Stimulated activated CD8-positive, alpha-beta memory T cell treated with anti-CD3 and anti-CD28 coated beads, Interleukin-4, amount 100 ng/mL, for 48 hours (primary cell): ENCODE measurements around the gene PSMB11.

Source experiments
- DNase-seq: peaks from one replicate; pipeline ENCODE4 v3.0.0-alpha.2; 2020

The PSMB11 gene

DNA sequence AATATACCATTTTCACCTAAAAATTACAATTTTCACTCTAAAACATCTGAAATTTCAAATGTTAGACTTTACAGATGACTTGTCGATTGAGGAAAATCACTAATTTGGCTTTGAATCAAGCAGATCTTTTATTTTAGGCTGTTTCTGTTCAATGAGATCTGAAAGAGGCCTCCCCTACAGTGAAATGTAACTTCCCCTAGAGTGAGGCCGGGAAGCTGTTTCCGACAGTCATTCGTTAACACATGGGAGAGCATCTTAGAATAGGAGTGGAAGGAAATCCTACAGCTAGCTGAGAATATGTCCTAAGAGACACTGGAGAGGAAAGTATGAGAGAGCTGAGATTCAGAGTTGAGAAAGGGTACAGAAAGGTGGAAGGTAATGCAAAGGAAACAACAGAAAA is 26.4 kb upstream of the PSMB11 start:
- no peak for DNase-seq

DNA sequence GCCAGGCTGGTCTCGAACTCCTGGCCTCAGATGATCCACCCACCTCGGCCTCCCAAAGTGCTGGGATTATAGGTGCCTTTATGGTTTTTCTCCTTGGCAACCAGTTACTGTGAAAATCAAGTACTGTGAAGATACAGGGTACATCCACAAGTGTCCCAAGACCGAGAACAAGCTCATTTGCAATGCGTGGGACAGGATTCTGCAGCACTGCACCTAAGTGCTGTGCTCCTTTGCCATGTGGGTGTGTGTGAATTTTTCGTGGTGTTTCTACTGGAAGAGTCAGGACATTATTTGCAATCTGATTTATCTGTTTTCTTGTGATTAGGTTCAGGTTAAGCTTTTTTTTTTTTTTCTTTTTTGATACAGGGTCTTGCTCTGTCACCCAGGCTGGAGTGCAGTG is 24.9 kb upstream of the PSMB11 start:
- DNase-seq: no peak

DNA sequence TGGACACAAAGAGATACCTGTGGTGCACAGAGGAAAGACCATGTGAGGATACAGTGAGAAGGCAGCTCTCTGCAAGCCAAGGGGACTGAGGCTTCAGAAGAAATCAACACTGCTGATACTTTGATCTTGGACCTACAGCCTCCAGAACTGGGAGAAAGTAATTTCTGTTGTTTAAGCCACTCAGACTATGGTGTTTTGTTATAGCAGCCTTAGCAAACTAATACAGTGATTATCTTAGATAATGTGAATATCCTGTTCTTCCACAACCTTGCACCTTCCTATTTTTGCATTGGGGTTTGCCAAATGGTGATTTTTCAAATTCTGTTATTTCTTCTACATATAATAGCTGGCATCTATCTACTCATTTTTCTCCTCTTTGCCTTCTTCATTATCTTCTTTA is 23.9 kb upstream of the PSMB11 start:
- no peak for DNase-seq

DNA sequence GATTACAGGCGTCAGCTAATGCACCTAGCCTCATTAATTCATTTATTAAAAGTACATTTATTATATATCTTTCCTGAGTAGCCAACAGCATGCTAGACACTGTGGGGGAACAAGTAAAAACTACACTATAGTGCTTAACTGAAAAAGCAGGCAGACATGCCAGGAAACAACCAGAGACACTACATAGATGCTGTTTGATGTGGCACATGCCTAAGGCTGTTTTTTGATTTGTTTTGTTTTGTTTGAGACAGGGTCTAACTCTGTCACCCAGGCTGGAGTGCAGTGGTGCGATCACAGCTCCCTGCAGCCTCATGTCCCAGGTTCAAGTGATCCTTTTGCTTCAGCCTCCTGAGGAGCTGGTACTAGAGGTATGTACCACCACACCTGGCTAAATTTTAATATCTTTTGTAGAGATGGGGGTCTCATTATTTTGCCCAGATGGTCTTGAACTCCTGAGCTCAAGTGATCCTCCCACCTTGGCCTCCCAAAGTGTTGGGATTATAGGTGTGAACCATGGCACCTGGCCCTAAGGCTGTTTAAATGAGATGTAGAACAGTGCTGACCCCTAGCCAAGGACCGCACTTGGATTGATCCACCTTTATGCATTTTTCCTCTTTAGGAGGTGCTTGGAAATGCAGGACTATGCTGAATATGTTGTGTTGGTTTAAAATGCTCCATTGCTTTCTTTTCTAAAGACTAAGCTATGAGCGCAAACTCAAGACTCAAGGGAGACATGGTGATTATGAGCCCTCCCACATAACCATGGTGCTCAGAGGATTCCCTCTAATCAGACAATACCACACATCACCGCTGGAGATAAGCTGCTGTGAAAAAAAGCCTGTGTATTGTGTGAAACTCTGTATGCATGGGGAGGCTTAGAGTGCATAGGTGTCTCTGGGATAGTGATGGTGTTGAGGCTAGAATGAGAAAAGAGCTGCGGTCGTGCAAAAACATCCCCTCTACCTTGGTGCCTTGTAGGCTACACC is 21.6 kb upstream of the PSMB11 start:
- DNase-seq: no peak

DNA sequence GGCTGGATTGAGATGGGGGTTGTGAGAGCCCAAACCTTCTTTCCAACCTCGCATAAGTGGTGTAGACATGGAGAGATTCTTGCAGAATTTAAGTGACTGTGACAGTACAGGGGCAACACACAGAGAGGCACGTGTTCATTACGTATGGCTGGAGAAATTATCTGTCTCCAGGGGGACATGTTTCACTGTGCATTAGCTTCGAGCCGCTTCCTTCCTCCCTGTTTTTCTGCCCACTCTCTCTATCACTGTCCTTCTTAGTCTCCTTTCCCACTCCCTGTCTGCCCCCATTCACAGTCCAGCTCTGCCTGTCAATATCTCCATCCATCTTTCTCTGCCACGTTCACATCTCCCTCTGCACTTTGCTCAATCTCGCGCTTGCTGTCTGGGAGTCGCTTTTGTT is 20.6 kb upstream of the PSMB11 start:
- DNase-seq: no peak

DNA sequence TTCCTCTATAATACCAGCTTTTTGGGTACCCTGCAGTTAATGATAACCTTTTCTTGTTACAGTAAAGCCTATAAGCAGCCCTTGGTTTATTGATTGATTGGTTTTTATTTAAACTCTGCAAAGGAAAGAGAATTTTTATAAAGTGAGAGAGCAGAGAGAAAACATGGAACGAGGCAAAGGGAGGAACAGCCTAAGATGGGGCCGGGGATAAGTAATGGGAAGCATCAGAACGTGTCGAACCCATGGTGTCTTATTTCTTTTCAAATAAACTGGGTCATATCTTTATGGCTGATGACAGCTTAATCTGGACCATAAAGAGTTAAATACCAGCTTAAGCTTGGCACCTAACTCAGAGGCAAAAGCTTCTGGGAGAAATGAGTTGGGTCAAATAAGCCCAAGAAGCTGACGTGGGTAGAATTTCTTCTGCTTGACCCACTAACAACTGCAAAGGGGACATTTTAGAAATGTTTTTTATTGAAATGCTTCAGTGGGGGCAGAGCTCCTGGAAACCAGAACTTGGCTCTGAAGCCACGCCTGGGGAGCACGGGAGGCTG is 20.0 kb upstream of the PSMB11 start:
- DNase-seq: no peak

DNA sequence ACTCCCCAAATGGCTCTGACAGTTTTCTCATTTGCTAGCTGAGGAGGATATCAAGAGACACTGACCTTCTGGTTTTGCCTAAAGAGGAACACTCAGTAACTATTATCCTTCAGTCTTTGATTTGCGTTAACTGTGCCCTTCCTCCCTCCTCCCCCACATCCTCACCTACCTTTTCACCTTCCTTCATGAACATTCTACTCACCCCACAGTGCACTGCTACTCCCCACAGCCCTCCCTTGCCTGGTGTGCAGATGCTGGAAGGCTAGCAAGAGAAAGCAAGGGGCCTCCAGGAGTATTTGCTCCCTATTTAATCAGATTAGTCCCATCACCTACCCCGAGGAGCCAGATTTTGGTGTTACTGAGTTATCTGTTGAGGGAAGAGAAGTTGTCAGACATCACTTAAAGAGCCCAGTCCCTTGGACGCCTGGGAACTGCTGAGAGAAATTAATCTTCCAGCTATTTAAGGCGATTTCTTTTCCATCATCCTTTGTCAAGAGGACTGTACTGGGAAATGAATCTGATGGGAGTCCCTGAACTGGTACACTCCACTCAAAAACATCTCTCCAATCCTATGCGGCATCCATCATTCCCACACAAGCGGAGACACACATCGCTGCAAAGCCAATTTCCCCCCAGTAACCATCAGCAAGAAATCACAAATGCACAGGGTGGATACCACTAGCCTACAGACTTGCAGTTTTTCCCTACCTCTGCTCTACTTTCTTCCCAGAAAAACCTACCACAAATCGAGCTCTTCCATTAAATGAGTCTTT is 18.8 kb upstream of the PSMB11 start:
- DNase-seq: no peak

DNA sequence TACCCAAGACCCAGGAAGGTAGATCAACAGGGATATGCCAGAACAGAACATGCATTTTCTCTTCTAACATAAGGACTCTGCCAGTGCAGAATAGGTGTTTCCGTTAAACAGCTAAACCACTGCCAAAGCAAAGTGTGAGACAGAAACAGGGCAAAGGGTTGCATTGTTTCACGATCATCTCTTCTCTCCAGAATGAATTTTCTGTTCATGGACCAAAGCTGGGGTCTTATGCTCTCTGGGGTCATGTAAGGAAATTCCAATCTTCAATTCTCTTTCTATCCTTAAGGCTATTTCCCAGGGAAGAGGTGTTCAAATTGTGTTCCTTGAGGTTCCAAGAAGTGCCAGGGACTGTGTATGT is 18.2 kb upstream of the PSMB11 start:
- no peak for DNase-seq

DNA sequence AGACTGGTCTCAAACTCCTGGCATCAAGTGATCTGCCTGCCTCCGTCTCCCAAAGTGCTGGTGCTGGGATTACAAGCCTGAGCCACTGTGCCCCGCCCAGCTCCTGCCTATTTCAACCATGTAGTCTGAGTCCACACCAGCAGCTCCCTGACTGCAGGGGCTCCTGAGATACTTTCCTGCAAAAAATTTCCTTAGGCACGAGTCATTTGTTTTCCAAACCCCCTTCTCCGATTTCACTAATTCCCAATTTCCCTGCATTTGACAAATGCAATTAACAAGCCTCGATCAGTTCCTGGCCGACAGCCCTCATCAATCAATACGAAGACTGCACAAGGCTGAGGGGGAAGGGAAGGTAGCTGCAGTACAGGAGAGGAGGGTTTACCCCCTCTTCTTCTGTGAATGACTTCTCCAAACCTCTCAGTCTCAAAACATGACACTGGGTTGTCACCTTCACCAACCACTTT is 17.4 kb upstream of the PSMB11 start:
- no peak for DNase-seq

DNA sequence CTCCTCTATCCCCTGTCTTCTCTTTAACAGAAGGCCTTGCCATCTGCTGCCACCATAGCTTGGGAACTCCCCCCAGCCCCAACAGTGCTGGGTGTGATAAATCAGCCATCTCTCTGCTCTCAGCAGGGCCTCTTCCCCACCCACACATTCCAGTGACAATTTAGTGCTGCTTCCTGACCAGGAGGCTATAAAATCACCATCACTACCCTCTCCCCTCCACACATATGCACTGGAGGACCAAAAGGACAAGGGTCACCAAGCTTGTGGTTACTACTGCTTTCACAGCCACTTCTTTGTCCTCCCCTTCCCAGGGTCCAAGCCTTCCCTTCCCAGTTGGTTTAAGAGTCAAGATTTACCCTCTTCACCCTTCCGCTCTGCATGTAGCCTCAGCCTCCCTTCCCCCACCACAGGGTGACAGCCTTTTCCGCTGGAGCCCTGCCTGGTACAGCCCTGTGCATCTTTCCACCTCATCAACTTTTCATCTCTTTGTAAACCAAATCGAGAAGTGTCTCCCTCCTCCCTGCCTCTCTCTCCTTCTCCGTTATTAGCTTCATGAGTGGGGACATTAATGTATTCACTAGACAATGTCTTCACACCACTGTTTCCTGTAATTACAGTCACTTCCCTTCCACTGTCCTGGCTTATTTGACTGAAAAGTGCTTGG is 16.7 kb upstream of the PSMB11 start:
- DNase-seq: no peak

DNA sequence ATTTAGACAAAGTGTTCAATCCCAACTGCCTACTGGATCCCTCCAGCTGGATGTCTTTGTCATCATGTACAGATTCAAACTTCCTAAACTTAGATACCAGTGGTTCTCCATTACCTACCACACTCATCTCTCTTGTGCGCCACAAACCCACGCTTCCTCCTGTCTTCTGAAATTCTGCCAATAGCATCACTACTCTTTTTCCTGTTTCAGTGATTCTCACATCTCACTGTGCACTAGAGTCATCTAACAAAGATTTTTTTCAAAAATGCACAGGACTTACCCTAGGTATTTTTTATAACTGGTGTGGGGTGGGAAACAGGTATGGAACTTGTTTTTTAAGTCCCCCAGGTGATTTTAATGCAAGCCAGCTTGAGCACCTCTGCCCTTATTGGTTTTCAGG is 13.2 kb upstream of the PSMB11 start:
- no peak for DNase-seq

DNA sequence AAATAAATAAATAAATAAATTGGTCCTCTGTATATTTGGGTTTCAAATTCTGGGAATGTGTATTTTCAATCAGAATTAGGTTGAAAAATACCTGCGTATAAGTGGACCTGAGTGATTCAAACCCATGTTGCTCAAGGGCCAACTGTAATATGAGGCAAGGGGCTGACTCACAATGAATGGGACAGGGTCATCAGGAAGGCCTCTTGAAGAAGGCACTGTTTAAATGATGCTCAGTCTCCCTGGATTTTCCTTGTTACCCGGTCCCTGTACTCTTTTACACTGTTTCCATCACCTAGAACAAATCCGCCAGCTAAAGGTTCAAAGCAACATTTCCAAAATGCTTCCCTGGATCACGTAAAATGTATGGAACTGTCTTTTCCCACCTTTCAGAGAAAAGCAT is 11.1 kb upstream of the PSMB11 start:
- DNase-seq: no peak

DNA sequence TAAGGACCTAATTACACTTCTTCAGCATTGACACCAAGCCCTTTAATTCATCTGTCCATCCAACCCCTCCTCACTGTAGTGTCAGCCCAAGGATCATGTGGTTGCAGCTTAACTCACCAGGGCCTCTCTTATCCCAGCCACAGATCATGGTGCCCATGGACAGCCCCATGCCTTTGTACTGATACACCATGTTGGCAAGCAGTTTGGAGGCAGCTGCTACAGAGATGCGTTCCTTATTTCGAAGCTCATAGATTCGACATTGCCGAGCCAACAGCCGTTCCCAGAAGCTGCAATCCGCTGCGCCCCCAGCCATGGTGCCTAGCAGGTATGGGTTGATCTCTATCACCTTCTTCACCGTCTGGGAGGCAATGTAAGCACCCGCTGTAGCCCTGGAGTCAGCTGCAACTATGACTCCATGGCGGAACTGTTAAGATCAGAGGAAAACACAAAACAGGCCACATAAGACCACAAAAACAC is 8.7 kb upstream of the PSMB11 start:
- DNase-seq: no peak

DNA sequence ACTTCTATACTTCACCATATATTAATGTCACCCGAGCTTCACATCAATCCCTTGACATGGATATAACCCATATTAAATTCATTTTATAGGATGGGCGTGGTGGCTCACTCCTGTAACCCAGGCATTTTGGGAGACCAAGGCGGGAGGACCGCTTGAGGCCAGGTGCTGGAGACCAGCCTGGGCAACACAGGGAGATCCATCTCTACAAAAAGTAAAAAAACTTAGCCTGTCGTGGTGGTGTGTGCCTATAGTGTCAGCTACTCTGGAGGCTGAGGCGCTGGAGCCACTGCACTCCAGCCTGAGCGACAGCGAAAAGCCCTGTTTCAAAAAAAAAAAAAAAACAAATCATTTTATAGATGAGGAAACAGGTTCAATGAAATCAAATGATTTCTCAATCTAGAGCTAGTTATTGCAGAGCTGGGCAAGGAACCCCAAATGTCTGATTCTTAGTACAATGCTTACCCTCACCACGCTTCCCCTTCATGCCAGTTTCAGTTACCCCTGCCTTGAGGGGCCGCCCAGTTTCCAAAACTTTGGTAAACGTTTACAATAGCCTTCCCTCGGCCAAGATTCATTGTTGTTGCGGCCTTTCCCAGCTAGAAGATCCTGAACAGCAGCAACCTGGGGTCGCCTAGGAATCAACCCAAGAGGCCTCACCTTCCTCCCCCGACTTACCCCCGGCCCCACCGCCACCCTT is 8.1 kb upstream of the PSMB11 start:
- no peak for DNase-seq

DNA sequence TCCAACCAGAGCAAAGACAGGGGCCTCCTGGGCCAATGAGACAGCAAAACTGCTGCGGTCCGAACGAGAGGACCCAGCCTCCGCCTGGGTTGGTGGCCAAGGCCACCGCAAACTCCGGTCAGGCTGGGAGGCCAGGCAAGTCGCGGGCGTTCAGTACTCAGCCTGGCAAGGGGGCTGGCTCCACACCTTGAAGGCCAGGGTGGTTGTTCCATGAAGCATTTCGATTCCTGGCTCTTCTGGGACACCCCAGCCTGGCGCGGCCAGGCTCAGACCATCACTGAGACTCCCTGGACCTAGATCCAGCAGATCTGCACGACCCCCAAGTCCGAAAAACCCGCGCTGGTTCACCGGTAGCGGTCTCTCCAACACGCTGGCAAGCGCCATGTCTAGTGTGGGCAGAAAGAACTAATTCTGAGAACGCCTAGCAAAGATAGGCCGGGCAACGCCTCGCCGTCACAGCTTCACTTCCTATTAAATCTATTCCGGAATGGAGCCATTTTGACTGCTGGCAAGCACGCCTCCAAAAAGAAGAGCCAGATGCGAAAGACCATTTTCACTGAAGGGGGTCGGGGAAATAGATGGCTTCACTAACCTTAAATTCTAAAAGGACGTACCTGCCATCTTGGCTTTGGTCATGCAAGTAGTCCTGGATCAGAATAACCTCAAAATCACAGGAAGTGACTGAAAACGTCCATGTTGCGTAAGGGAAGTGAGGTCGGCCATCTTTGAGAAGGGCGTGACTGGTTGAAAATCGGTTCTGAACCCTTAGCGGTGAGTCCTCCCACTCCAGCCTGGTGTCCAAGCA is 7.3 kb upstream of the PSMB11 start, which contains the start of gene PSMB5:
Gene PSMB5 (minus strand): TSS at position 403 of the 805 bp plus-strand sequence. CDS start 19 bp downstream, at position 384.
- peak; percentile 88 for DNase-seq

DNA sequence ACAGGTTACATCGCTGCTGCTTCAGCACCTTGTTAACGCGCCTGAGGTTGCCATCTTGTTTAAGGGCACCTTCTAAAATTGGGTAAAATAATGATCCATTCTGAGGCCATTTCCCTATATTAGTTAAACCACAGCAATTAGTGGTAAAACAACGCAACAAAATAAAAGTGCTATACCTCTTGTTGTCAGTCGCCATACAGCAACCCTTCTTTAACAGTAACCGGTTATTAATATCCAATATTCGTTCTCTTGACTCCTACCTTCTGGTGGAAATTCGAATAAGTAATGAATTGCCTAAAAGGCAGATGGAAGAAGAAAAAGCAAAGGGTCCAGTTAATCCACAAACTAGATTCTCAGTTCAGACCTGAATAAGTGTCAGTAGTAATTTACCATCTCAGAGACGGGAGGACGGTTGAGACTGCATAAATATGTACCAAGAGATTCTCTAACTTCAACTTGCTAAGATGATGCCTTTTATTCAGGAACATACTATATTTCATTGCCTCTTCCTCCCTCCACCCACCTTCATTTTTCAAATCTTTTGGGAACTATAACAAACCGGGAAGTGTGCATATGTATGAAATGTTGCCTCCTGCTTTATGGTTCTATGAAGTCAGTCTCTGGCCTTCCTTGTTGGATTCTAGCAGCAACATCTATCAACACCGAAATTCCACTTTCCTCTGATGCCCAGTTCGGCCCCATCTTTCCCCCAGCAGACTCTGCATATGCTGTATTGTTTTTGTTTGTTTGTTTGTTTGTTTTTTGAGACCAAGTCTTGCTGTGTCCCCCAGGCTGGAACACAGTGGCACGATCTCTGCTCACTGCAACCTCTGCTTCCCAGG is 6.5 kb upstream of the PSMB11 start:
- no peak for DNase-seq

DNA sequence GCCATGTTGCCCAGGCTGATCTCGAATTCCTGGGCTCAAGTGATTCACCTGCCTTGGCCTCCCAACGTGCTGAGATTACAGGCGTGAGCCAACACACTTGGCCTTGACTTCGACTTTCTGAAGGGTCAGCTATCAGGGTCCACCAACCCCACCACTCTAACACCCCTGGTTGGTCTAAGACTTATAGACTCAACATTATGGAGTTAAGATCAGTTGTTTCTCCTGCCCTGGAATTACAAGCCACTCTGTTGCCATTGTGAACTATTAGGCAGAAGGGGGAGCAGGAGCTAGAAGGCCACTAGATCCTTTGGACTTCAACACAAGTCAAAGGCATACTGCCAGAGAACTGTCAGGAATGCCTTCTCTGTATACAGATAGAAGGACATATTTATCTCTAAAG is 1.9 kb upstream of the PSMB11 start:
- DNase-seq: no peak

DNA sequence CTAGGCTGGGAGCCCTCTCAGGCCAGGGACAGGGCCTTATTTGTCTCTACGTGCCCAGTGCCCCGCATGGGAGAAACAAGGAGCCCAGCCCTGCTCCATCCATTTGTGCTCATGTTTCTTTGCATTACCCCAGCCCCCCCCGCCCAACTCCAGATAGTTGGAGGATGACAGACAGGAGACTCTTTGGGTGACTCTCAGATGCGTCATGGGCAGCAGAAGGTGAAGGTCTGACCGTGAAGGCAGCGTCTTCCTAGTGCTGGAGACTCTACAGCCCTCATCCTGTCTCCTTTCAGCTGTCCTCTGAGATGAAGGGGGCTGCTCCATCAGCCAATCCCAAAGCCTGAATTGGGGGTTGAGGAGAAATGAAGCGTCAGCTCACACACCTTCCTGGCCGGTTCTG is 283 bp upstream of the PSMB11 start:
- DNase-seq: no peak

DNA sequence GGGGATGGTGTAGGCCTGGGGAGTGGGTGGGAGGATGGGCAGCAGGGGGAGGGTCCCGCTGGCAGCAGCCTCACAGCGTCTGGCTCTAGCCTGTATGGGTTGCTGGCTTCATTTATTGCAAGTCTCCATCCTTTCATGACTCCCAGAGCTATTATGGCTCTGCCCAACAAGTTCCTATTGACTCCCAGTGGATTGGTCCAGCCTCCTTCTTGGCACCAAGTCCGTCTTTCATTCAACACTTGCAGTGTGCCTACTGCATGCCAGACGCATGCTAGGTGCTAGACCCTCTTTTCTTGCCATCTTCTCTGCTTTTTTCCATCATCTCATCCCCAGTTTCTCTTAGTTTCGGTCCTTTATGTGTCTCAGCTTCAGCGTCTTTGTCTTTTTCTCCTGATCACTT is 1.1 kb downstream of the PSMB11 start:
- DNase-seq: no peak

DNA sequence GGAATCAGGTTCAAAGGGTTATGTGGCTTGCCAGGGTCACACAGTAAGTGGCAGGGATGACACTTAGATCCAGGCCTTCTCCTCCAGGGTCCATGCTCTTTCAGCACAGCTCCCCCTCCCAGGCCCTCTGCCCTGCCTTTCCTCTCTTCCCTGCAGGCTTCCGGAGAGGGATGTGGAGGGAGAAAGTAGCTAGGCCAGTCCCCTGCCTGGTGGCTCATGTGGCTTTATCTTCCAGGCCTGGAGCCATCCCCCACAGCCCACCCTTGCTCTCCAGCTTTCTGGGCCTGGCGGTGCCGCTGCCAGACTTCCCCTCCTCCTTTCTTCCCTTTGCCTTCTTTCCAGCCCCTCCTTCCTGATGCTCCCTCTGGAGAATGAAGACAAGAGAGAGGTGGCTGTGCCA is 1.7 kb downstream of the PSMB11 start:
- no peak for DNase-seq
